Mammary microvascular endothelial cell (primary cell): ENCODE data around the gene TMPRSS2. TPM values are rescaled to one million over a fixed set of nuclear protein-coding genes. Genes with fewer than 3 reads are reported as not detected.

Source experiments
- total RNA-seq: library from RNA; depleted of rRNA; stranded (reverse); fragments of >200 nt; gene quantifications from 2 replicates; pipeline ENCODE4 v1.2.3, GENCODE V29; 2015

Gene TMPRSS2
- not detected in 2 replicates for total RNA-seq

GRCh38 chr21:41507521-41508414 lies at the start of gene TMPRSS2:
TSS of gene TMPRSS2 (minus strand) at chr21:41508158. CDS start at chr21:41498133, 10,025 bp downstream.

DNA sequence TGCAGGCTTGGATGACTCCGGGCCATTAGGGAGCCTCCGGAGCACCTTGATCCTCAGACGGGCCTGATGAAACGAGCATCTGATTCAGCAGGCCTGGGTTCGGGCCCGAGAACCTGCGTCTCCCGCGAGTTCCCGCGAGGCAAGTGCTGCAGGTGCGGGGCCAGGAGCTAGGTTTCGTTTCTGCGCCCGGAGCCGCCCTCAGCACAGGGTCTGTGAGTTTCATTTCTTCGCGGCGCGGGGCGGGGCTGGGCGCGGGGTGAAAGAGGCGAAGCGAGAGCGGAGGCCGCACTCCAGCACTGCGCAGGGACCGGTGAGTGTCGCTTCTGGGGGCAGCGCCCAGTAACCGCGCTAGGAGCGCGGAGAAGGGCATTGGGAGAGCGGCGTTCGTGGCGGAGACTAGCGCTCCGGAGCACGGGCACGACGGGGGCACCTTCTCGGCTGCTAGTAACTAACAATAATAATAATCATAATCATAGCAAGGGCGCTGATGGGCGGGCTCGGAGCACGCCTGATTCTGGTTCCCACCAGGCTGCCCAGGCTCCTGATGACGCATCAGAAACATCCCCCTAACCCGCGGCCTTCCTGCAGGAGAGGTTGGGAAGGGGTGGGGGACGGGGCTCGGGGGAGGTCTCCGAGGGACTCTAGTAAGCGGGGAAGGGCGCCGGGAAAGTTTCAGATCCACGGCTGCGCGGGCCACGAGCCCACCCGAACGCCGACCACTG lies 81.8 kb downstream of the TMPRSS2 start, which contains the start of gene MX1:
Gene MX1, plus strand, starts transcription at position 286 of the 722 bp plus-strand sequence. CDS start 5,832 bp downstream, outside the sequence.

Other genes with a start within 250 kb of the TMPRSS2 start
- not detected in 2 replicates for gene FAM3B, start 191.4 kb downstream of the TMPRSS2 start, total RNA-seq
- gene MX2, start 146.1 kb downstream of the TMPRSS2 start, total RNA-seq, result 16.9 and 22.6 TPM in 2 replicates
- 229 and 246 TPM in 2 replicates for gene MX1, start 81.9 kb downstream of the TMPRSS2 start, total RNA-seq